HepG2 (cell line): ENCODE data around the gene TAC3. TPM values are rescaled to one million over a fixed set of nuclear protein-coding genes. Genes with fewer than 3 reads are reported as not detected.

Experiments used
- ARID5B ChIP-seq: IDR thresholded peaks from 2 replicates; pipeline ENCODE4 v1.4.0; 2020; ENCODE audit warnings: mild to moderate bottlenecking, missing genetic modification reagents
- ETS1 ChIP-seq: sonication (generic); formaldehyde crosslinking; IDR thresholded peaks from 2 replicates; pipeline ENCODE4 v1.4.0; 2020; ENCODE audit warnings: missing genetic modification reagents
- ISL2 ChIP-seq: sonication (generic); formaldehyde crosslinking; IDR thresholded peaks from 2 replicates; pipeline ENCODE4 v1.5.0; 2020; ENCODE audit warnings: missing genetic modification reagents
- MIXL1 ChIP-seq: IDR thresholded peaks from 2 replicates; pipeline ENCODE4 v1.6.1; 2016
- POLR2G ChIP-seq: fragments of 200-400 bp; formaldehyde crosslinking; IDR thresholded peaks from 2 replicates; pipeline ENCODE4 v1.6.1; 2018; ENCODE audit warnings: mild to moderate bottlenecking, low read depth, low read length, moderate library complexity
- REL ChIP-seq: sonication (generic); formaldehyde crosslinking; conservative IDR thresholded peaks from 2 replicates; pipeline ENCODE4 v1.8.0; 2022; ENCODE audit warnings: mild to moderate bottlenecking, missing genetic modification reagents, moderate library complexity
- RERE ChIP-seq: IDR thresholded peaks from 2 replicates; pipeline ENCODE4 v1.6.1; 2016; ENCODE audit warnings: low read depth, missing genetic modification reagents, missing compliant biosample characterization
- SP2 ChIP-seq: sonication (generic); formaldehyde crosslinking; IDR thresholded peaks from 2 replicates; pipeline ENCODE4 v1.5.1; 2020; ENCODE audit warnings: mild to moderate bottlenecking, missing genetic modification reagents
- SRSF1 ChIP-seq: fragments of 200-400 bp; formaldehyde crosslinking; optimal IDR thresholded peaks from 2 replicates; pipeline ENCODE3; 2017; ENCODE audit warnings: mild to moderate bottlenecking, low read depth, low read length, moderate library complexity
- TEAD3 ChIP-seq: optimal IDR thresholded peaks from 2 replicates; pipeline ENCODE3; 2016; ENCODE audit warnings: borderline replicate concordance
- ZHX2 ChIP-seq, 2 experiments: sonication (generic) in 1 of 2; formaldehyde crosslinking in 1 of 2; IDR thresholded peaks; 2 replicates each; pipeline versions ENCODE4 v1.6.1 to v1.9.0; 2014 to 2022; ENCODE audit warnings: antibody characterized with exemption in 1 of 2, borderline replicate concordance in 1 of 2, inconsistent platforms in 1 of 2, low read depth in 1 of 2, missing genetic modification reagents in 1 of 2
- ZNF232 ChIP-seq: sonication (generic); formaldehyde crosslinking; IDR thresholded peaks from 2 replicates; pipeline ENCODE4 v1.4.0; 2020; ENCODE audit warnings: missing genetic modification reagents, borderline replicate concordance
- ZNF460 ChIP-seq: sonication (generic); formaldehyde crosslinking; IDR thresholded peaks from 2 replicates; pipeline ENCODE4 v1.5.1; 2020; ENCODE audit warnings: missing genetic modification reagents, mild to moderate bottlenecking, borderline replicate concordance
- polyA plus RNA-seq, 8 experiments: library from polyadenylated mRNA; depleted of rRNA in 3 of 8; stranded (reverse) in 7 of 8; unstranded in 1 of 8; fragments of >200 nt; fragmentation: Illumina TruSeq in 4 of 8; extraction: Trizol in 4 of 8; gene quantifications; 2 replicates each; pipeline versions ENCODE4 v1.2.1 to v1.2.3, GENCODE V29; 2011 to 2016; ENCODE audit warnings: low read depth in 4 of 8, missing spikeins in 1 of 8, mixed read lengths in 1 of 8; ENCODE audit not compliant: insufficient read depth in 1 of 8
- total RNA-seq, 5 experiments: library from RNA; depleted of rRNA; stranded (reverse); fragments of >200 nt; fragmentation: Illumina TruSeq; extraction: Trizol; gene quantifications; 2 replicates each; pipeline ENCODE4 v1.2.3, GENCODE V29; 2016; ENCODE audit warnings: low read depth in 1 of 5

TAC3 gene
- total and polyA plus RNA-seq, 2 of the 13 experiments (the other 11 are each of a cell fraction or from before 2014, with no cell fraction given): 0.13 to 0.15 TPM

- no peak for TF ChIP-seq ZHX2 (IDR thresholded peaks at IDR 0.05; ENCODE audit: low read depth)
- TF ChIP-seq ZHX2 (CRISPR knock-in tag; IDR thresholded peaks at IDR 0.05; ENCODE audit: borderline replicate concordance): no peak
- no peak for TF ChIP-seq ZNF232
- peak; percentile 79 for TF ChIP-seq ARID5B (CRISPR knock-in tag)
- no peak for TF ChIP-seq REL (CRISPR knock-in tag)
- 0 out of 2 replicates have a peak, but pooled peaks have one; percentile 25 for TF ChIP-seq RERE (CRISPR knock-in tag)
- TF ChIP-seq POLR2G: no peak
- TF ChIP-seq SRSF1: no peak
- 0 out of 2 replicates have a peak, but pooled peaks have one; percentile 36 for TF ChIP-seq ISL2 (CRISPR knock-in tag)
- TF ChIP-seq ZNF460 (CRISPR knock-in tag): no peak; the same call in 1 of the 2 replicates
- TF ChIP-seq SP2: no peak
- TF ChIP-seq MIXL1 (CRISPR knock-in tag): peak; percentile 45; the same call in 1 of the 2 replicates
- peak; percentile 98 for TF ChIP-seq TEAD3 (CRISPR knock-in tag)
- no peak for TF ChIP-seq ETS1 (CRISPR knock-in tag)
Observed at GRCh38 chr12:57001448-57001906, 14.9 kb downstream of the TAC3 start (continued).
